IPS-11a (cell line): ENCODE results near the gene OSBPL8.

Experiments used
- H3K4me3 ChIP-seq: one replicate; pipeline ENCODE4 v1.5.1; 2013; ENCODE audit warnings: low read depth, low read length, control low read depth

OSBPL8 gene

GRCh38 chr12:76558684-76559399 is 729 bp downstream of the OSBPL8 start:
- H3K4me3 ChIP-seq = peak overlapping the region; percentile 79

GRCh38 chr12:76556368-76556767 is 3.2 kb downstream of the OSBPL8 start:
- H3K4me3 ChIP-seq = no peak overlapping the region

GRCh38 chr12:76555797-76556196 is 3.8 kb downstream of the OSBPL8 start:
- no peak overlapping the region for H3K4me3 ChIP-seq

GRCh38 chr12:76555231-76555767 is 4.3 kb downstream of the OSBPL8 start:
- no peak overlapping the region for H3K4me3 ChIP-seq

- no peak overlapping the region for H3K4me3 ChIP-seq
Measured at GRCh38 chr12:76554405-76555230, 5.0 kb downstream of the OSBPL8 start.

GRCh38 chr12:76552343-76552938 is 7.1 kb downstream of the OSBPL8 start:
- no peak overlapping the region for H3K4me3 ChIP-seq

- H3K4me3 ChIP-seq = no peak overlapping the region
Measured at GRCh38 chr12:76551482-76551888, 8.1 kb downstream of the OSBPL8 start.

- no peak overlapping the region for H3K4me3 ChIP-seq
Measured at GRCh38 chr12:76549131-76549530, 10.4 kb downstream of the OSBPL8 start.

GRCh38 chr12:76548222-76548837 is 11.2 kb downstream of the OSBPL8 start:
- H3K4me3 ChIP-seq = no peak overlapping the region

- H3K4me3 ChIP-seq = no peak overlapping the region
Measured at GRCh38 chr12:76547526-76547925, 12.0 kb downstream of the OSBPL8 start.

- no peak overlapping the region for H3K4me3 ChIP-seq
Measured at GRCh38 chr12:76546889-76547288, 12.7 kb downstream of the OSBPL8 start.

GRCh38 chr12:76545486-76545885 is 14.1 kb downstream of the OSBPL8 start:
- no peak overlapping the region for H3K4me3 ChIP-seq

GRCh38 chr12:76544601-76545261 is 14.8 kb downstream of the OSBPL8 start:
- no peak overlapping the region for H3K4me3 ChIP-seq

GRCh38 chr12:76543813-76544347 is 15.7 kb downstream of the OSBPL8 start:
- no peak overlapping the region for H3K4me3 ChIP-seq

- H3K4me3 ChIP-seq = no peak overlapping the region
Measured at GRCh38 chr12:76542908-76543307, 16.7 kb downstream of the OSBPL8 start.

- no peak overlapping the region for H3K4me3 ChIP-seq
Measured at GRCh38 chr12:76539727-76540126, 19.8 kb downstream of the OSBPL8 start.

- H3K4me3 ChIP-seq = no peak overlapping the region
Measured at GRCh38 chr12:76537923-76538322, 21.6 kb downstream of the OSBPL8 start.

- no peak overlapping the region for H3K4me3 ChIP-seq
Measured at GRCh38 chr12:76536546-76536945, 23.0 kb downstream of the OSBPL8 start.

- H3K4me3 ChIP-seq = no peak overlapping the region
Measured at GRCh38 chr12:76535170-76535569, 24.4 kb downstream of the OSBPL8 start.

- no peak overlapping the region for H3K4me3 ChIP-seq
Measured at GRCh38 chr12:76533331-76533730, 26.2 kb downstream of the OSBPL8 start.
